Measurements from ENCODE around the gene OAS2.

DNA sequence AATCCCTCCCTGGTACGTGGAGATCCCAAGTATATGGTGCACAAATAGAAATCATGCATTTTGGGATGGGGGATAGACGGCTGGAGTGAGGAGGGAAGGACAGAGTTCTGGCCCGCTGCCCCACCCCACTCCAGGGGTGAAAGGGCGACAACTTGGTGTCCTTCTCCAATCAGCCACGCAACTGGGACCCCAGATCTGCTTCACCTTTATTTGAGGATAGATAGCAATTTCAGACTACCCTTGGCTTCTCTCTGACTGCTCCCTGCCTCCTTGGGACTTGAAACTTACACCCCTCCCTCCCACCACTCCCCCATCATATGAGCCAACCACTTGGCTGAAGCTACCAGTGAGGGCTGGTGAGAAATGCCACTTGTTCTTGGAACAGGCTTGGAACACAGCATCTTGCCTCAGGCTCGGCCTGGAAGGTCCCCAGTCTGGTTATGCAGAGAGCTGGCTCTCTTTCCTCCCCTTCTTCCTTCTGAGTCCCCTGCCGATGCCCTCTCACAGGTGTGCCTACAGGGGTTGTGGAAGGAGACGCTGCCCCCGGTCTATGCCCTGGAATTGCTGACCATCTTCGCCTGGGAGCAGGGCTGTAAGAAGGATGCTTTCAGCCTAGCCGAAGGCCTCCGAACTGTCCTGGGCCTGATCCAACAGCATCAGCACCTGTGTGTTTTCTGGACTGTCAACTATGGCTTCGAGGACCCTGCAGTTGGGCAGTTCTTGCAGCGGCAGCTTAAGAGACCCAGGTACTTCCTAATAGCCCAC, 31.9 kb upstream of the OAS2 start:
- TF ChIP-seq FOS (IDR thresholded peaks at IDR 0.05; ENCODE audit: low read depth, low read length) (no peak), RAD21 (IDR thresholded peaks at IDR 0.05; ENCODE audit: low read length) (no peak), BHLHE40 (IDR thresholded peaks at IDR 0.05; ENCODE audit: low read depth, low read length) (no peak), POLR2A (IDR thresholded peaks at IDR 0.05; ENCODE audit: low read depth, low read length) (no peak), RCOR1 (IDR thresholded peaks at IDR 0.05; ENCODE audit: insufficient replicate concordance, low read length) (no peak), MAZ (IDR thresholded peaks at IDR 0.05; ENCODE audit: borderline replicate concordance, low read depth, low read length) (no peak), NFE2L2 (IDR thresholded peaks at IDR 0.05; ENCODE audit: low read depth, low read length) (no peak), MAFK (IDR thresholded peaks at IDR 0.05; ENCODE audit: low read depth, low read length) (no peak)
- TF ChIP-seq, protein P1, sequence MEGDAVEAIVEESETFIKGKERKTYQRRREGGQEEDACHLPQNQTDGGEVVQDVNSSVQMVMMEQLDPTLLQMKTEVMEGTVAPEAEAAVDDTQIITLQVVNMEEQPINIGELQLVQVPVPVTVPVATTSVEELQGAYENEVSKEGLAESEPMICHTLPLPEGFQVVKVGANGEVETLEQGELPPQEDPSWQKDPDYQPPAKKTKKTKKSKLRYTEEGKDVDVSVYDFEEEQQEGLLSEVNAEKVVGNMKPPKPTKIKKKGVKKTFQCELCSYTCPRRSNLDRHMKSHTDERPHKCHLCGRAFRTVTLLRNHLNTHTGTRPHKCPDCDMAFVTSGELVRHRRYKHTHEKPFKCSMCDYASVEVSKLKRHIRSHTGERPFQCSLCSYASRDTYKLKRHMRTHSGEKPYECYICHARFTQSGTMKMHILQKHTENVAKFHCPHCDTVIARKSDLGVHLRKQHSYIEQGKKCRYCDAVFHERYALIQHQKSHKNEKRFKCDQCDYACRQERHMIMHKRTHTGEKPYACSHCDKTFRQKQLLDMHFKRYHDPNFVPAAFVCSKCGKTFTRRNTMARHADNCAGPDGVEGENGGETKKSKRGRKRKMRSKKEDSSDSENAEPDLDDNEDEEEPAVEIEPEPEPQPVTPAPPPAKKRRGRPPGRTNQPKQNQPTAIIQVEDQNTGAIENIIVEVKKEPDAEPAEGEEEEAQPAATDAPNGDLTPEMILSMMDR (conservative IDR thresholded peaks at IDR 0.05; ENCODE audit: low read depth, low read length) = no peak
- TF ChIP-seq, protein P2, sequence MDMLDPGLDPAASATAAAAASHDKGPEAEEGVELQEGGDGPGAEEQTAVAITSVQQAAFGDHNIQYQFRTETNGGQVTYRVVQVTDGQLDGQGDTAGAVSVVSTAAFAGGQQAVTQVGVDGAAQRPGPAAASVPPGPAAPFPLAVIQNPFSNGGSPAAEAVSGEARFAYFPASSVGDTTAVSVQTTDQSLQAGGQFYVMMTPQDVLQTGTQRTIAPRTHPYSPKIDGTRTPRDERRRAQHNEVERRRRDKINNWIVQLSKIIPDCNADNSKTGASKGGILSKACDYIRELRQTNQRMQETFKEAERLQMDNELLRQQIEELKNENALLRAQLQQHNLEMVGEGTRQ (IDR thresholded peaks at IDR 0.05; ENCODE audit: low read depth, low read length) = no peak
